HG03039 (cell line): ENCODE results near the gene MCCD1.
"Not testable (repeated sequence)": the region's sequence is repeated elsewhere in the genome, so short reads cannot be mapped to it uniquely, and the experiment has no call there.

ENCODE experiments used
- ATAC-seq: cut with Tn5 transposase; IDR thresholded peaks from one replicate; pipeline ENCODE4 v1.9.1; 2021; ENCODE audit warnings: mild to moderate bottlenecking, moderate library complexity; ENCODE audit not compliant: unreplicated experiment

Gene MCCD1, protein sequence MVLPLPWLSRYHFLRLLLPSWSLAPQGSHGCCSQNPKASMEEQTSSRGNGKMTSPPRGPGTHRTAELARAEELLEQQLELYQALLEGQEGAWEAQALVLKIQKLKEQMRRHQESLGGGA

DNA sequence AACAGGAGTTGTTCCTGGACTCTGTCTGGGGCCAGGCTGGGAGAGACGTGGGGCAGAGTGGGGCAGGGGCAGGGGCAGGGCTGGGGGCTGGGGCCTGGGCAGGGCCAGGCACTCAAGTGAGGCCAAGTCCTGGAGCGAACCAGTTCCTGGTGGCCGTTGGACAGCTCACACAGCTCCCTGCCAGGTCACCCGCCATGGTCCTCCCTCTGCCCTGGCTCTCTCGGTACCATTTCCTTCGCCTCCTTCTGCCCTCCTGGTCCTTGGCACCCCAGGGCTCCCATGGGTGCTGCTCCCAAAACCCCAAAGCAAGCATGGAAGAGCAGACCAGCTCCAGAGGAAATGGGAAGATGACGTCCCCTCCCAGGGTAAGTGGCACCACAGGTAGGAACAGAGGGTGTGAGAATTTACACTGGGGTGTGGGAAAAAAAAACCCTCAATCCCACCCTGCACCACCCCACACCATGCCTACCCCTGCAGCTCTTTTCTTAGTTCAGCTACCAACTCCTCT is at the start of gene MCCD1:
Gene MCCD1 (plus strand): TSS at position 142 of the 508 bp plus-strand sequence. CDS start 53 bp downstream, at position 195.
- no peak for ATAC-seq

DNA sequence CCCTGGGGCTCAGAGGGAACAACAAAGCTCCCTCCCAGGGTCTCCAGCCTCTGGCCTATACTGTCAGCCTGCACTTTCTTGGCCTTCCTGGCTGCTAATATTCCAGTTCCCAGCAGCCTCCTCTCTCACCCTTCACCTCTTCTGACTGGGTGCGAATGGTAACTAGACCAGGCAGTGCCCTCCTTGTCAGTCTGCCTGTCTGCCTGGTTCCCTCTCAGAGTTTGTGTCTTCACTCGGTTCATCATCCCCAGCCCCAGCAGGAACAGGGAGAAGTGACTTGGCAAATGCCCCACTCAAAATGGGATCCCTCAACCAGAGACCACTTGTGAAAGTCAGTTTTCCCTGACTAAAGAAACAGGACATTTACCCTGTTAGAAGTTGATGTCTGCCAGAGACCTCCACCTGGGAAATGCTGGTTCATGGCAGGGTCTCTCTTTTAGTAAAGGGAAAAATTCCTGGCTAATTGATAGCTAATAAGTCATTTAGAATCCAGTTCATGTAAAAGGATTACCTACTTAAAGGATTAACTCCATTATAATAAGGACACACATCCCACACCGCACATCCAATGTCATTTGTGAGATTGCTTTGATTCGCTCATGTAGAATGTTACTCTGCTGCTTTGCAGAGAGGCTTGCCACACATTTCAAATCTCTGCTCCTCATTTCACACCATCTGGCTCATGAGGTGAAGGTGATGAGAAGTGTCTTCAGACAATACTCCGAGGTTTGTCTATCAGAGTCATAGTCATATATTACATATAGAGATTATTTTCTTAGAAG is 49.4 kb upstream of the MCCD1 start:
- ATAC-seq = no peak

DNA sequence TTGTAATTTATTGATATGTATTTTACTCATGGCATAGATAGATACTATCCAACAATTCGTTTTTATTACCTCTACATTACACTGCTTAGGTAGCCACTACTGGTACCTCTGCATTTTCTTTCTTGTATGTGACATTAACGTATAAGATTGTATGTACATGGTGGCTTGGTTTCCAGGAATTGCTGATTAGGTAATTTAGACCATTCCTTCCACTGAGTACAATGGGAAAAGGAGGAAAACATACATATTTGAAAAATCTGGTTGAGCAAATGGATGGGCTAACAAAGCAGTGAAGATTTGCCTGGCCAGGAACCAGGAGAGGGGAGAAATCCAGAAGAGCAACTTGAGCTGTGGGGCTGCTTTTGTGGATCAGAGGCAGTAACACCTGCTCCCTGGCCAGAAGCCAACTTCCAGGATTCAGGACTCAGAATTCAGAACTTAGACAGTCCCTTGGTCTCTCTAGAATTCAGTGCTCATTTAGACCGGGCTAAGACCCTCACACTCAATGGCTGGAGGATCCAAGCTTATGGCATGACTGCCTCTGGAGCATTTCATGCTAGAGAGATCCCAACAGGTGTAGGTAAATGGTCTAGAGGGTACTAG is 48.7 kb upstream of the MCCD1 start:
- no peak for ATAC-seq

DNA sequence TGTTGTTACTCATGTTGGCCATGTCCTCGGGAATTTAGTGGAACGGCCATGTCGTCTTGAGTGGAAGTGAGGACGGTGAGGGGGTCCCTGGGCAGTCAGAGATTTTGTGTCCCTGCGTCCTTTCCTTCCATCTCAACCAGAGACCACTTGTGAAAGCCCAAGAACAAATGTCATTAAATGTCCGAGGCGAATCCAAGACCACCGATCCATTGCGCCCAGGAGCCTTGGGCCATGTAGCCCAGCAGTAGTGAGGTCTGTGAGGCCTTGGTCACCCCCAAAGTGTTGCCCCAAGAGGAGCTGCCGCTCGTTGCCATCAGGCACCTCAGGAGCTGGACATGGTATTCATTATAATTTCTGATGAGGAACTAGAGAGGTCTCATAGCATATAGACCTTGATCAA is 48.2 kb upstream of the MCCD1 start:
- no peak for ATAC-seq

DNA sequence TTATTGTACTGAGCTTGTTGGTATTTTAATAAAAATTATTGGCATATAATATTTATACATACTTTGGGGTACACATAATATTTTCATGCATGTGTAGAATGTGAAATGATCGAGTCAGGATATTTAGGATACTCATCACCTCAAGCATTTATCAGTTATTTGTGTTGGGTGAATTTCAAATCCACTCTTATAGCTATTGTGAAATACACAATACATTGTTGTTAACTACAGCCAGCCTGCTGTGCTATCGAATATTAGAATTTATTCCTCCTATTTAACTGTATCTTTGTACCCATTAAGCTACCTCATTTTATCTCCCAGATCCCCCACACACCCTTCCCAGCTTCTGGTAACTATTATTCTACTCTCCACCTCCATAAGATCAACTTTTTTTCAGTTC is 45.4 kb upstream of the MCCD1 start:
- ATAC-seq = no peak

DNA sequence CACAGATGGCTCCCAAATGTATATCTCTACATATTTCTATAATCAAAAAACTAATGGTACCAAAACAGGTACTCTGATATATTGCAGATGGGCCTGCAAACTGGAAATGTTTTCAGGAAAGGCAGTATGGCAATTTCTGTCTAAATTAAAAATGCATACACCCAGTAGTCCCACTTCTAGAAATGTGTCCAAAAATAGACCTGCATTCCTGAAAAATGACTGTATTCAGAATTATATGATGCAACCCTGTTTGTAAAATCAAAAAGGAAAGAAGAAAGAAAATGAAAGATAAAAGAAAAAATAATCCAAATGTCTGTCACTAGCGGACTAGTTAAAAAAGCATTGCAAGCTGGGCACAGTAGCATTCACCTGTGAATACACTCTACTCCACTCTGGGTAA is 43.7 kb upstream of the MCCD1 start:
- no peak for ATAC-seq

DNA sequence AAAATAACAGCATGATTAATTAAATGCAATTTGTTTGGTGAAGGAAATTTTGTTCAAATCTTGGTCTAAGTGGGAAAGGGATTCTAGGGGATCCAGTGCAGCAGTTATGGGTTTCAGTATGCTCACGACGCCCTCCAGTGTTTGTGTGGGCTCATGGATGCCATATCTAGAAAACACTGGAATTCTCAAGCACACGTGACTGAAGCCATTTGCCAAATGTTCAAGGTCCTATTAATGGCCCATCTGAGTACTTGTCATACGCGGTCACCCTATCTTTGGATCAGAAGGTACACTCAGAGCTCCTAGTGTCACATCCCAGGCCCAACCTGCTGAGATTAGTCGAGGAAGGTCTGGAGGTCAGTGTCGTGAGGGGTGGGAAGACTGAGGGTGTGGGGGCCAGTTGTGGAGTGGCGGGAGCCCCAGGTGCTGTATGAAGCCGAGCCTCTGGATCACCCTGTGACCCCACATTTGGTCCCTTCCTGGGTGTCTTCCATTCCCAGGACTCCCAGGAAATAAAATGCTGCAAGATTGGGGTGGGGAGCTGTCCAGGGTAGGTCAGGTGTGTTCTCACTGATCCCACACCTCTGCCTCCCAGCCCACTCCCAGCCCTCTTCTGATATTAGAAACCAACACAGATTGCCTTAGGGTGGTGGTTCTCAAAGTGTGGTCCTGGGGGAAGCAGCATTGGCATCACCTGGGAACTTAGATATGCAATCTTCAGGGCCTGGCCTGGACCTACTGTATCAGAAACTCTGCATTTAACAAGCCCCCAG is 42.5 kb upstream of the MCCD1 start:
- not testable (repeated sequence) for ATAC-seq

DNA sequence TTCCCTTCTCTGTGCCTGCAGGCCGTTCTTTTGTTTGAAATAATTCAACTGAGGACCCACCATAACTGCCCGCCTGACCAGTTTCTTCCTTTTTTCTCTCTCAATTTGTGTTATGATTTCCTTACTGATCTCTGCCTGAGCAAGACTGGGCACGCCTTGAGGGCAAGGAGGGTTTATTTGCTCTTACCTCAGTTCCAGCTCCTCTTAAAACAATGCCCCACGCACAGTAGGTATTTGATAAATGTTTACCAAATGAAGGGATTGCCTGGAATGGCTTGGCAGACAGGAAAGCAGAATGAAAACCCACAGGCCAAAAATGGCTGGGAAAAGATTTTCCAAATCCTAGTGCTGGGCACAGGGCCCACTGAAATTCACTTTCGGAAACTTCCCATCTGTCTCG is 41.1 kb upstream of the MCCD1 start:
- ATAC-seq = not testable (repeated sequence)

DNA sequence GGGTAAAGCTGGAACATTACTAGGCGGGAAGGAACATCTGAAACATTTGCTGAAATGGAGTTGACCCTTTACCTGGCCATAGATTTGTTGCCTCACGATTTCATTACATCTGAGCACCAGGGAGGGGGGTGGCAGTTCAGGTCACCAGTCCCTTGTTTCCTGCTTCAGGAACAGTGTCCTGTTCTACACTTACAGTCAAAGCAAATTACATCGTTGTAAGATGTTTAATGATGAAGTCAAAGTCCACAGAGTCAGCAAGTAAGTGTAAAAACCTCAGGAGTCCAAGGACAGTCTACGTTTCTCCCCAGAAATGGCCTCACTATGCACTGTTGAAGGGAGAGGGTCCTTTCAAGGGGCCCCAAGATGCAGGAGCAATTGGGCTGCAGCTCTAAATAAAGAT is 39.7 kb upstream of the MCCD1 start:
- no peak for ATAC-seq

DNA sequence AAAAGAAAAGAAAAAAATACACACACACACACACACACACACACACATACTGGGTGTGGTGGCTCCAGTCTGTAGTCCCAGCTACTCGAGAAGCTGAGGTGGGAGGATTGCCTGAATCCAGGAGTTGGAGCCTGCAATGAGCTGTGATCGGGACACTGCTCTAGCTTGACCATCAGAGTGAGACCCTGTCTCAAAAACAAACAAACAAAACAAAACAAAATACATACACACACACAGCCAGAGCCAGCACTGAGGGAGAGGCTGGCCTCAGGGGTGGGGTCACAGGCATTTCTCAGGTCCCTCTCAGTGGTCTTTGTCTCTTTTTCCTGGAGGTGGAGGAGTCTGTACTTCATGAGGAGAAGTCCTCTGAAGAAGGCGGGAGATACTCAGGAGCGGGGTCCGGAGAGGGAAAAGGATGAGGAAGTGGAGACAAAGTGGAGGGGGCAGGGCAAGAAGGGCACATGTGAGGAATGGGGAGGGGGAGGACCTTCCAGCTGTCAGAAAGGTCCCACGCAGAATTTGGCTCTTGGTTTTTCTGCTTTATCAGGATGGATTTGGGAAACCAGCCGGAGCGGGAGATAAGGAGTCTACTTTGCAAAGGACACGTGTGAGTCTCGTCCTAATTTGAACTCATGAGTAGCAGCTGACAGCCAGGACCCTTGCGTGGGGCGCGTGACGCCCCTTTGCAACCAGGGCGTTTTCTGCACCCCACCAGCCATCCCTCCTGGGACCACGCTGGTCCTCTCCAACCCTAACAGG is 38.5 kb upstream of the MCCD1 start:
- ATAC-seq = no peak

DNA sequence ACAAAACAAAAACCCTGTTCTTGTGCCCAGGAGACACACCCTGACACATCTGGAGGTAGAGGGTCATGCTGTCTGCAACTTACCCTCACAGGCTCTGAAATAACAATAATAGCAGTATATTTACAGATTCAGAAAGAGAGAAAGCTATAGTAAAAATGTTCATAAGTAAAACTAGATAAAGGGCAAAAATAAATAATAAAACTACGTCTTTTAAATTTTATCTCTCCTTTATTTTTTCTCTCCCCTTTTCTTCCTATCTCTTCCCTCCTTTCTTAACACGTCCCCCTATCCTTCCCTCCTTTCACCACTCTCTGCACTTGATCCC is 35.2 kb upstream of the MCCD1 start:
- ATAC-seq = not testable (repeated sequence)

DNA sequence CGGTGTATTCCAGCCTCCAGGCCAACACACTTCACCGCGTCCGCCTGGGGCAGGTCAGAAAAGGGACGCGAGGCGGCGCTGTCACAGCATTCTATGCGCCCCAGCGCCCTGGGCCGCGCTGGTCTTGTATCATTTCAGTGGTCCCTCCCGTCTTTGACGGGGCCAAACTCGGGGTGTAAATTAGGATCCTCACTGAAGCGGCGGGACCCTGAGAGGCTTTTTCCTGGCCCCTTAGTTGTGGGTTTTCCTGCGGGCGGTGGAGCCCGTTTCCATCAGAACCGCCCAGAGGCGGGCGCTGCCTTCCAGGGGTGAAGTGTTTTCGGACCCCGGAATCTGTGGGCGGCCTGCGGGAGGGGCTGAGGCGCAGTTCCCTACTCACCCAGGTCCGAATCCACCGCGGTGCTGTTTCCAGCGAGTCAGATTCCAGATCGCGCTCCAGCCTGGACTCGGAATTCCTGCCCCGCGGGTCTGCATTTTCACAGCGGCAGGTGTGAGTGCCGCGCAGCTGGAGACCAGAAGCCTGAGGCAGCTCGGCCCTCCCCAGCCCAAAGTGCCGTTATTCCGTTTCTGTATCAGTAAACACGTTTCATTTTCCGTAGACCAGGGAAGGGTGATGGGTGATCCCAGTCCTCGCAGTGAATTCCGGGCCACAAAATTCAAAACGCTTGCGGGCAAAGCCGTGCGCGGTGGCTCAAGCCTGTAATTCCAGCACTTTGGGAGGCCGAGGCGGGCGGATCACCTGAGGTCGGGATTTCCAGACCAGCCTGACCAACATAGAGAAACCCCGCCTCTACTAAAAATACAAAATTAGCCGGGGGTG is 34.7 kb upstream of the MCCD1 start:
- ATAC-seq = peak; percentile 35

DNA sequence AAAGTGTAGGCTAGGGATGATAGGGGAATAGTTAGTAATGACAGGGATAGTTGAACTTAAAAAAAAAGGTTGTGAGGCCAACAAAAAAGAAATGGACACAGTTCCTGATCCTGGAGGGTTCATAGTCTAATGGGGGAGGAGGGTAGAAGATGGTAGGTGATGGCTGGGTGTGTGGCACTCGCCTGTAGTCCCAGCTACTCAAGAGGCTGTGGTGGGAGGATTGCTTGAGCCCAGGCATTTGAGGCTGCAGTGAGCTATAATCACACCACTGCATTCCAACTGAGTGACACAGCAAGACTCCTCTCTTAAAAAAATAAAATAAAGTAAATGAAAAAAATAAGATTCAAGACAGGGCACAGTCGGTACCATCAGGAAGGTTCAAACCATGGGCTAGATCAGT is 33.2 kb upstream of the MCCD1 start:
- ATAC-seq = no peak

DNA sequence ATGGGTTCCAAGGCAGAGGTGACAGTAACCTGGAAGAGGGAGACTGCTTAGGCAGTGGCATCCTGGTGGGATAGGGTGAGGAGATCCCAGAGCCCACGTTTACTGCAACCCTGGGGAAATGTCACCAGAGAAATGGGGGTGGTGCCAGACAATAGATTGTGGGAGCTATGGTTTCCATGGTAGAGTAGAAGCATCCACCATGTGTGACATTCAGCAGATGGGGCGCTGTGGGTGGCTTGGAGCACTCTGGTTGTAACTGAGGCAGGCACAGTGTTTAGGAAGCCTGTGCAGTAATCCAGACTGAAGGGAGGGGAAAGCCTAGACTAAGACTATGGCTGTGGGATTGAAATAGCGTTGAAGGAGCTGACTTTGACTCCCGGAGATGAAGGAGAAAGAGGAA is 31.9 kb upstream of the MCCD1 start:
- ATAC-seq = not testable (repeated sequence)

DNA sequence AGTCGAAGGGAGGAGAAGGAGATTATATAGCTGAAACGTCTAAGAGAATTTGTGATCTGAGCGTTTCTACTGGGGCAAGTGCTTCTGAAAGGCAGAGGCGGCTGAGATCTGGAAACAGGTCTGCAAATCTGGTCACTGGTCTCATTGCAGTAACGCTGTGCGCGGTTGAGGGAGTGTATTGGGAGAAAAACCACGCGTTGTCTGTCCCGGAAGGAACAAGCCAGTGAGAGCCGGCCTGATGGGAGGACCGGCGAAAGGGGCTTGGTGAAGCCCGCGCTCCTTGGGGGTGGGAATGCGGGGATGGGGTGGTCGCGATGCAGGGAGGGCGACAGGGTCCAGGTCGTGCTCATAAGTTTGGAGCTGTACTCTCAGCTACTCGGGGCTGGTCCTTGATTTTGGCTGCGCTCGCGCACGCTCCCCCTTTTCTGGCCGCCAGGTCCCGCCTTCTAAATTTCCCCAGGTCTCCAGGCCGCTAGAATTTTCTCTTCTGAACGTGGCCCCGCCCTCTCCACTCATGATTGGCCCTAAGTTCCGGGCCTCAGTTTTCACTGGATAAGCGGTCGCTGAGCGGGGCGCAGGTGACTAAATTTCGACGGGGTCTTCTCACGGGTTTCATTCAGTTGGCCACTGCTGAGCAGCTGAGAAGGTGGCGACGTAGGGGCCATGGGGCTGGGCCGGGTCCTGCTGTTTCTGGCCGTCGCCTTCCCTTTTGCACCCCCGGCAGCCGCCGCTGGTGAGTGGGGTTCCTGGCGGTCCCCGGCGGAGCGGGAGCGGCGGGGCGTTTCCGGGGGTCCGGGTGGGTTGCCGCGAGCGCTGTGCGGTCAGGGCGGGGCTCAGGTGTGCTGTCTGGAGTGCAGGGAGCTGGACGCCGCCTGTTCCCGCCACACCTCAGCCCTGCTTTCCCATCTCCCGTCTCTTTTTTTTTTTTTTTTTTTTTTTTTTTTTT is 31.0 kb upstream of the MCCD1 start, which contains the start of gene MICB:
Gene MICB (plus strand): TSS at position 615 of the 946 bp plus-strand sequence. CDS start 49 bp downstream, at position 664.
- ATAC-seq = peak; percentile 43

DNA sequence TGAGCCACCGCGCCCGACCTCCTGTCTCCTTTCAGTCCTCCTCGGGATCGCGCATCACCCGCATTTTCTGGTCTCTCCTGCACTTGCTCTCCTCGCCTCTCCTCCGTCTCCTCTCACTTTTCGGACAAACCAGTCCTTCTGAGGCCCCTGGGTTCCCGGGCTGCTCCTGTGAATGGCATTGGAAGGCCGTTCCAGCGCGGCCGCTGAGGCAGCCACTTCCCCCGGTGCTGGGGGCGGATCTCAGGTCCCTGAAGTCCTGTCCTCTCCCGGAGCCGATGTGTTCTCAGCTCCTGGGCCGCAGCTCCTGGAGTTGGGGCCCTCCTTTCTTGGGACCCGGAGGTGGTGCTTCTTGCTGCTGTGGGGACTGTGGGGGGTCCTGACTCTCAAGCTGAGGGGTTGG is 30.0 kb upstream of the MCCD1 start:
- no peak for ATAC-seq

DNA sequence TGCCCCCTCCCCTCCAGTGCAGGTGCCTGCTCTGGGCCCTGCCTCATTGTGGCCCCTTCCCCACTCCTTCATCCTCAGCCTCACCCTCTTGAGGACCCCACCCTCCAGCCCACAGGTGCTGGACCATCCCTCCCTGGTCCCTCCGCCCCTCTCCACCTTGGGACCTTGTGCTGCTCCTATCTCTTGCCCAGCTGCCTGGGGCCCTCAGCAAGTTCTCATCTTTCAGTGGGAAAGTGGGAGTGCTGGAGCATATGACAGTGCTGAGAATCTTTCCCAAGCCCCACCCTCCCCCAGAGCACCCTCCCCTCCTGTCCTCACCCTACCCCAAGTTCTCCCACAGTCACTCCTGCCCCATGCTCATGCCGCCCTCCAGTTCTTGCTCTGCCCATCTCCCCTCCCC is 29.1 kb upstream of the MCCD1 start:
- ATAC-seq = not testable (repeated sequence)

DNA sequence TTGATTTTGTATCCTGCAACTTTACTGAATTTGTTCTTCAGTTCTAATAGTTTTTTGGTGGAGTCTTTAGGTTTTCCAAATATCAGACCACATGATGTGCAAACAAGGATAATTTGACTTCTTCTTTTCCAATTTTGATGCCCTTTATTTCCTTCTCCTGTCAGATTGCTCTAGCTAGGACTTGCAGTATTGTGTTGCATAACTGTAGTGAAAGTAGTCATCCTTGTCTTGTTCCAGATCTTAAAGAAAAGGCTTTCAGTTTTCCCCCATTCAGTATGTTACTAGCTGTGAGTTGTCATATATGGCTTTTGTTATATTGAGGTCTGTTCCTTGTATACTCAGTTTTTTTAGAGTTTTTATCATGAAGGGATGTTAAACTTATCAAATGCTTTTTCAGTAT is 26.2 kb upstream of the MCCD1 start:
- ATAC-seq = no peak

DNA sequence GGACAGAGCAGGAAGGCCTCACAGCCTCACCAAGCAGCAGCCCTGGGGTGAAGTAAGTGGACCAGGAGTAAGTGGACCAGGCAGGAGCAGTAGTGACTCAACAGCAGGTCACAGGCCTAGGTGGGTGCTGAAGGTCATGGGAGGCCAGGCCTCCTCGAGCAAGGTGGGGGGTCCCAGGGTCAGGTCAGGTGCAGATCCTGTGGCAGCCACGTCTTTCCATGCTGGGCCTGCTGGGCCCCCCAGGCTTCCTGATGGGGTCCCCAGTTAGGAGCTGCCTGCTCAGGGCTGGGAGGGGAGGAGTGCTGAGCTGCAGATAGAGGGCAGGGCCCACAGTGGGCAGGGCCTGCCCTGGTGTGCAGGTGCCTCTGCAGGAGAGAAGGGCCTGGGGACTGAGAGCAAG is 19.7 kb upstream of the MCCD1 start:
- not testable (repeated sequence) for ATAC-seq
